ENCODE results near the gene LHPP. TPM values are rescaled to one million over a fixed set of nuclear protein-coding genes. Genes with fewer than 3 reads are reported as not detected.

The LHPP gene
- polyA plus RNA-seq, 2 of the 4 experiments (the other 2 are of a cell fraction), result 14.4 to 18.6 TPM

GRCh38 chr10:124462348-124462695 is 699 bp downstream of the LHPP start:
- Histone ChIP-seq H3K4me3 (peak overlapping the region; percentile 66), H3K27ac (peak overlapping the region; percentile 95 to 96), H3K4me1 (peaks cover 12% of the 10 kb centered on the region; the same call in 1 of the 3 replicates), H3K4me2 (peak overlapping the region; percentile 72), H3K9me3 (no peaks in the 10 kb centered on the region)
- no peak for FAIRE-seq
- WGBS (ENCODE audit: missing lambda C conversion rate), result 69% methylated on average over 8 of the region's 8 CpGs
- TF ChIP-seq MYC (IDR thresholded peaks at IDR 0.05; ENCODE audit: borderline replicate concordance, low read length) (no peak), JUNB (IDR thresholded peaks at IDR 0.05) (no peak), RAD21 (conservative IDR thresholded peaks at IDR 0.05 in 1 of 2, IDR thresholded peaks at IDR 0.05 in 1 of 2) (no peak), CEBPB (IDR thresholded peaks at IDR 0.05) (no peak), ZC3H11A (IDR thresholded peaks at IDR 0.05) (no peak), HMGXB4 (CRISPR knock-in tag; IDR thresholded peaks at IDR 0.05; ENCODE audit: borderline replicate concordance) (no peak), CTCF (IDR thresholded peaks at IDR 0.05) (no peak), PHF8 (IDR thresholded peaks at IDR 0.05; ENCODE audit: borderline replicate concordance, low read depth) (no peak), ESRRA (IDR thresholded peaks at IDR 0.05; ENCODE audit: borderline replicate concordance, low read length) (no peak), CBX8 (IDR thresholded peaks at IDR 0.05) (no peak), HOXB5 (CRISPR knock-in tag; IDR thresholded peaks at IDR 0.05) (no peak), HOXA7 (CRISPR knock-in tag; IDR thresholded peaks at IDR 0.05) (no peak), FOXS1 (CRISPR knock-in tag; IDR thresholded peaks at IDR 0.05) (no peak), E2F6 (IDR thresholded peaks at IDR 0.05; ENCODE audit: borderline replicate concordance, low read depth) (no peak), MAZ (IDR thresholded peaks at IDR 0.05; ENCODE audit: borderline replicate concordance, low read depth, low read length) (no peak), HOXB13 (CRISPR knock-in tag; IDR thresholded peaks at IDR 0.05; ENCODE audit: low read depth) (no peak), SMC3 (IDR thresholded peaks at IDR 0.05) (no peak)
- no peak for ATAC-seq
- no peak for DNase-seq (ENCODE audit: low read depth in 1 of 2, low spot score in 1 of 2)
- ChIA-PET POLR2A (interaction anchor here (0.8 to 1.6 kb wide), 6 partner anchors 8 to 340 kb away, joined by 3 to 7 read pairs (median 4); partner anchors contain the start of gene ABRAXAS2), CTCF (no interaction called here)

- no peak for ATAC-seq
- Histone ChIP-seq H3K4me1 (peaks cover 19% of the 10 kb centered on the region), H3K4me3 (no peak overlapping the region), H3K4me2 (no peak overlapping the region), H3K27ac (no peak overlapping the region), H3K9me3 (no peaks in the 10 kb centered on the region)
- no peak for TF ChIP-seq MAZ (IDR thresholded peaks at IDR 0.05; ENCODE audit: borderline replicate concordance, low read depth, low read length)
- TF ChIP-seq CBX8 (IDR thresholded peaks at IDR 0.05), result no peak
- no peak for TF ChIP-seq TFCP2L1 (CRISPR knock-in tag; IDR thresholded peaks at IDR 0.05)
- ChIA-PET CTCF (interaction anchor here (0.9 to 1.2 kb wide), 2 partner anchors 15 to 60 kb away, joined by 3 to 4 read pairs; partner anchors contain the start of gene NKX1-2), POLR2A (no interaction called here)
- whole genome bisulfite sequencing (ENCODE audit: missing lambda C conversion rate), result 84% methylated on average over 9 of the region's 9 CpGs
- no peak for FAIRE-seq
- no peak for DNase-seq (ENCODE audit: low read depth in 1 of 2, low spot score in 1 of 2)
Measured at GRCh38 chr10:124464028-124464965, 2.7 kb downstream of the LHPP start.
